HG02885 (cell line): ENCODE measurements around the gene SUCO.
A peak's percentile ranks its signal among the peaks of the same experiment; 100 is the strongest.
"Not testable (repeated sequence)": the region's sequence is repeated elsewhere in the genome, so short reads cannot be mapped to it uniquely, and the experiment has no call there.

Experiments
- ATAC-seq: cut with Tn5 transposase; IDR thresholded peaks from one replicate; pipeline ENCODE4 v1.9.1; 2021; ENCODE audit warnings: mild to moderate bottlenecking; ENCODE audit not compliant: unreplicated experiment, poor library complexity

SUCO gene

DNA sequence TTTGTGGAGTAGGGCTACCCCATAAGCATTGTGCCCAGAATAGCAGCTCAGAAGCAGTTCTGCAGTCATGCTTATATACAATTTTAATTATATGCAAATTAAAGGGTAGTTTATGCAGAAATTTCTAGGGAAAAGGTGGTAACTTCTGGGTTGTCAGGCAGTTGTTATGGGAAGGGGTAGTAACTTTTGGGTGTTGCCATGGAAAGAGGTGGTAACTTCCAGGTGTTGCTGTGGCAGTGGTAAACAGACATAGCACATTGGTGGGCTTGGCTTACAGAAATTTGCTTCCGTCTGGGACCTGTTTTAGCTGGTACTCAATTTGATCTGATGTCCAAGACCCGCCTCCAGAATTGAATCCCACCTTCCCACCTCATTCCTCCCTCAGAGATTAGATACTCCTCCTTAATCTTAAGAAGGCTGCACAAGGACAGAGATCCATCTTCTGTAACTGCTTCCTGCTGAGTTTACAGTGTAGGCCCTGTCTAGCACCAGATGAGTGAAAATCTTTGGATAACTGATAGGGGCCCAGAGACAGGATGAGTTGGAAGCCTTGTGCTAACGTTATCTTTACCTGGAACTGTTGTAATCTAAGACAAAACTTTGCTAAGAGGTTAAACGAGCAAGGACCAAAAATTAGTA, 26.7 kb downstream of the SUCO start:
- no peak for ATAC-seq

DNA sequence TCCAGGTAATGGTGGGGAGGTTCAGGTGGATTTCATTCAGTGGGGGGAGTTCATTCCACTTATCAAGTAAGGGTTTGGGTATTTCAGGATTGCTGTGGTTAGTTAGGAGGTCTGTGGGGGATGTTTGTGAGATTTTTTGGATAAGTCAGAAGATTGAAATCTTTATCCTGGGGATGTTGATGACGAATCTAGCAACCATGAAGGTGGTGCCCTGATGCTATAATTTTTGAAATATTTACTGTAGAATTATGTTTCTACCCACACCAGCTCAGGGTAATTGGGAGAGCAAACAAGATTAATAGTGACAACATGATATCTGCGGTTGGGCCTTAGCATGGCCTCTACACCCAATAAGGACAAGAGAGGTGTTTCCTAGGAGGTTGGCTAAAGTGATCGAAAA, 28.3 kb downstream of the SUCO start:
- ATAC-seq: no peak

DNA sequence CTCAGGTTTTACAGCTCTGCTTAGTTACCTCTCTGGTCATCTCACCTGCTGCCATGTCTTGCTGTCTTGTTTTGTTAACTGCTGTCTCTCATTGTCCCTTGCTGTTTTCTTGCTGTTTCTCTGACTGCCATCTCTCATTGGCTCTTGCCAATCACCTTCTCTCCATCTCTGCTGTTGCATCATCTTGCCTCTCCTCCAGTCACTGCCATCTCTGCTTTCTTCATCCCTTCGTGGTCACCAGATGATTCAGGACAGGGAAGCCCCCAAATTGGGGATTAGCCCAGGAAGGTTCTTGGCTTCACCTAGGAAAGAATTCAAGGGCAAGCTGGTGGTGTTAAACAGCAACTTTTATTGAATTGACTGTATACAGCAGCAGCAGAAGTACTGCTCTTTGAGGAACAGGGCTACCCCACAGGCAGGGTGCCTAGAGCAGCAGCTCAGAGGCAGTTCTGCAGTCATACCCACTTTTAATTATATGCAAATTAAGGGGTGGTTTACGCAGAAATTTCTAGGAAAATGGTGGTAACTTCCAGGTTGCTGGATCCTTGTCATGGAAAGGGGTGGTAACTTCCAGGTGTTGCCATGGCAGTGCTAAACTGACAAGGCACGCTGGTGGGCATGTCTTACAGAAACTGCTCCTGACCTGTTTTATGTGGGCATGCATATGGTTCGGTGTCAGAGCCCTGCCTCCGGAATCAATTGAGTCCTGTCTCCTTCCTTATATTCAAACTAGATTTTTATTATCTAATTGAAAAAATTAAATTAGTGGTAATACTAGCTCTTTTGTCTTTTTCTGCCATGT, 33.4 kb downstream of the SUCO start:
- ATAC-seq: no peak

DNA sequence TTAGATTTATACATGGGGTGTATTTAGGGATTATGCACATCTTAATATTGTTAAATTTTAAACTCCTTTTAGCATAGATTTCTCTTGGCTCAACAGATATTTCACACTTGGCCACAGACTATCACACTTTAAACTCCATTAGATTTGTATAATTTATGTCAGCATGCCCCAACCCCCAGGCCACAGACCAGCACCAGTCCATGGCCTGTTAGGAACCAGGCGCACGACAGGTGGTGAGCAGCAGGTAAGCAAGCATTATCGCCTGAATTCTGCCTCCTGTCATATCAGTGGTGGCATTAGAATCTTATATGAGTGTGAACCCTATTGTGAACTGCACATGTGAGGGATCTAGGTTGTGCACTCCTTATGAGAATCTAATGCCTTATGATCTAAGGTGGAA, 34.8 kb downstream of the SUCO start:
- ATAC-seq: no peak

DNA sequence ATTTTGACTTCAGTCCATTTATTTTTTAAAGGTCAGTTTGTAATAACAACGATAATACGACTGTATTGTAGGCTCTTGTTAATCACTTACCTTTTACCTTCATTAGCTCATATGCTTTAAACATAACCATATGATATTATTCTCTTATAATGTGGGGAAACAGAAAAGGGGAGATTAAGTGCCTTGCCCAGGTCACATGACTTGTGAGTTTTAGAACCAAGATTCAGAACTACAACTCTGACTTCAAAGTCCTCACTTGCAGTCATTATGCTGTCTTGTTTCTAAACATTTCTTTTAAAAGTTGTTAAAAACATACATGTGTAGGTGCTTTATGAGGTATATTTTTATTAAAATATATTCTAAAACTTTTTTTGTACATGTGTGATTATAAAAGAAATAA, 41.1 kb downstream of the SUCO start:
- no peak for ATAC-seq

DNA sequence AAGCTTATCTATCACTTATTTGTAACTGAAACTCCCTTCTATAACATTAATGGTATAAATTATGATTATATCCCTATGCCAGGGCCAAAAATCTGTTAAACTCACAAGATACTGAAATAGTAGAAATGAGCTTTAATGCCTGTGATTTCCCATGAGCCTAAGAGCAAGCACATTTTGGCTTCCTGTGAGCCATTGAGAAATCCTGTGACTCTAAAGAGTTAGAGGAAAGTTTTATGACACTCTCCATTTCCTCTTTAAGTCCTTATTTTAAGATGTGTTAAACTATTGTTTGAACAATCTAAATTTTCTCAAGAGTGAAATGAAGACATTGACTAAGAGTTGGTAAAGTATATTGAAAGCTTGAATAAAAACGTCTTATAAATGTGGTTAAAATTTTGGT, 45.6 kb downstream of the SUCO start:
- no peak for ATAC-seq

DNA sequence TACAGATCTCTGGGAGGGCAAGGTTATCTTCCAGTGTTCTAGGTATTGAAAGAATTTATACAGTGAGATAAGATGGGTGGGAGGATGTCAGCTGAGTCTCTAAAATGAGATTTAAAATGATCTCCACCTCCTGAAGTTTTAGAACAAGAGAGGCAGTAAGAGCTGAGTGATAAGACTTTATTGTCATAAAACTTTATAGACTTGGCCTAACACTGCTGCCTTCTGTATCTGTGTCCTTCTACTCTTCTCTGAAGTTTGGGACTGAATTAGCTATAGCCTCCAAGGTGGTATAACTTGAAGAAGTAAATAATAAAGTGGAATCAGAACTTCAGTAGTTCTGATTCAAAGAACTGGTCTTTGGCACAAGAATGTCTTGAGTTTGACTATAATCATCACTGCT, 48.3 kb downstream of the SUCO start:
- no peak for ATAC-seq

DNA sequence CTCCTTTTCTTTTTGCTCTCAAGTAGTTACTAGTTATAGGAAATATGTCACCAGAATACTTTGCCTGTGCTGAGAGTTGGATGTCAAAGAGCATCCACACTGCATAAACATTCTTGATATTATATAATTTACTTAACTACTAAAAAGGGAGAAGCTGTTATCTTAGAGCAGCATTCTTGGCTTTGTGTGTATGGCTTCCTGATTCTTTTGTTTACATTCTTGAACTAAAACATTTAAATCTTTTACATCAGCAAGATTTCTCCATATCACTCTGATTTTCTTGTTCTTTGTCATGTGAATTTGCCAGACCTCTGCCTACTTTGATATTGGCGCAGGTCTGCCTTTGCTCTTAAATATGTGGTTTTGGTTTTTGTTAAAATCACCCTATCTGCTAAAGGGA, 48.8 kb downstream of the SUCO start:
- ATAC-seq: no peak

DNA sequence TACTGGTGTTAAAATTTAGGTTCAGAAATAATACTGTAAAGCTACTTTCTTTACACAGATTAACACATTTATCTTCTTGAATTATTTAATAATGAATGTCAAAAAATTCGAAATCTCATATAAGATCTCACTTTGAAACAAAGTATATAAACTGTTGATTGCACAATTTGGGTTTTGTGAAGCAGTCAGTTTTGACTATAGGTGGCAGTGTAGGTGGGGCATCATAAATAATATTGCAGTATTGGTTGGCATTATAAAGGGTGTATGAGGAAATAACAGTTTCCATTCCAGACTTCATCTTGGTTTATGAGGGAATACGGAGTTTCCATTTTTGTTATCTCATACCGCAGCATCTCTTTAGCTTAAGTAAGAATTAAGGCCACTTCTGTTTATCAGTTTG, 49.9 kb downstream of the SUCO start:
- no peak for ATAC-seq

DNA sequence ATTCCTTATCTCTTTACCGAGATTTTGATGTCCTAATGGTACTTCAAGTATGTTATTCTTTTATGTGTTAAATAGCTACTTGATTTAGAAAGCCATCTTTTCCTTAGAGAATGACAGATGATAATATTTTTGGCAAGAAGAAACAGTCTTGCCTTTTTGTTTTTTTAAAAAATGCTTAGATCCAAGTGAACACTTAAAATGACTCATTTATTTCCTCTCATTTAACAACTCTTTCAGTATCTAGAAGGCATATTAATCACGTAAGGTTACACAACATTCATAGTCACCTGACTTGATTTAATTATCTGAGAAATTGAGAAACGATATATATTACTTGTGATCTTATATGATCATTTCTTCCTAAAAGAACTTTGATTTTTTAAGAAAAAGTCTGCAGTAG, 52.4 kb downstream of the SUCO start:
- ATAC-seq: no peak

DNA sequence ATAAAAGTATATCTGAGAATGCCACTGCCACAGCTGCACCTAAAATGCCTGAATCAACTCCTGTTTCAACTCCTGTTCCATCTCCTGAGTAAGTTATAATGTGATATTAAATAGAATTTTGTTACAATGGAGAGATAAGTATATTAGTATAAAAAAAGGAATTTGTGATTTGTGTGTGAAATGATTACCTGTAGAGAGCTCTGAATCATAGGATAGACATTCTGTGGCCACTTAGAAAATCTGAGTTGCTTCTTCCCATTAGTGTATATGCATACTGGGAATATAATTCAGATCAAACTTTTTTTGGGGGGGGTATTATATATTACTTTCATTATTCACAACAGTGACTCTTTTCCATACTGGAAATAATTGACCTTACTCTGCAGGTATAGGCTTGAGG, 52.9 kb downstream of the SUCO start:
- ATAC-seq: no peak

DNA sequence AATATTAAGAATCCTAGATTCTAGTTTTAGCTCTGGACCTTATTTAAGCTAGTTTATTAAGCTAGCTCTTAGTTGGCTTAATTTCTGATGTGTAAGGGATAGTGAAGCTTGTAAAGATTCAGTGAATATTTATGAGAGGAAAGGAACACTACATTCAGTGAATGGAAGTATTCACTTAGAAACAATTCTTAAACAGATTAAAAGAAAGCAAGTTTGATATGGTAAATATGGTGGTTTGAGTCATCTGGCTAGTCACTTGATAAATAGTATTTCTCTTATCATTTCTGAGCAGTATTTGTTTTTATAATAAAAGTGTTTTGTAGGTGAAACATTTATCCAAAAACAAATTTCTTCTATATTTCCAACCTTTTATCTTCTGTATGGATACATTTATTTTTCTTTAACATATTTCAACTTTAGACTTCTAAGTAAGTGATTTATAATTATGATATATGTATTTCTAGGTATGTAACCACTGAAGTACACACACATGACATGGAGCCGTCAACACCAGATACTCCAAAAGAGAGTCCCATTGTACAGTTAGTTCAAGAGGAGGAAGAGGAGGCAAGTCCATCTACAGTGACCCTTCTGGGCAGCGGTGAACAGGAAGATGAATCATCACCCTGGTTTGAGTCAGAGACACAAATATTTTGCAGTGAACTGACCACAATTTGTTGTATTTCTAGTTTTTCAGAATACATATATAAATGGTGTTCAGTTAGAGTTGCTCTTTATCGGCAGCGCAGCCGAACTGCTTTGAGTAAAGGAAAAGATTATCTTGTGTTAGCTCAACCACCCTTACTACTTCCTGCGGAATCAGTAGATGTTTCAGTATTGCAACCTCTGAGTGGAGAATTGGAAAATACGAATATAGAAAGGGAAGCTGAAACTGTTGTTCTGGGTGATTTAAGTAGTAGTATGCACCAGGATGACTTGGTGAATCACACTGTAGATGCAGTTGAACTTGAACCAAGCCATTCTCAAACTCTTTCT, 55.6 kb downstream of the SUCO start:
- ATAC-seq: peak; percentile 73

DNA sequence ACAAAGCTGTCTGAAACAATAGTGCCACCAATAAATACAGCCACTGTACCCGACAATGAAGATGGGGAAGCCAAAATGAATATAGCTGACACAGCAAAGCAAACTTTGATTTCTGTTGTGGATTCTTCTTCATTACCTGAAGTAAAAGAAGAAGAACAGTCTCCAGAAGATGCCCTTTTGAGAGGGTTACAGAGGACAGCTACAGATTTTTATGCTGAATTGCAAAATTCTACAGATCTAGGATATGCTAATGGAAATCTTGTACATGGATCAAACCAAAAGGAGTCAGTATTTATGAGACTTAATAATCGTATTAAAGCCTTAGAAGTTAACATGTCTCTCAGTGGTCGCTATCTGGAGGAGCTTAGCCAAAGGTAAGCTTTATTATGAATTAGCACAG, 56.6 kb downstream of the SUCO start:
- ATAC-seq: no peak

DNA sequence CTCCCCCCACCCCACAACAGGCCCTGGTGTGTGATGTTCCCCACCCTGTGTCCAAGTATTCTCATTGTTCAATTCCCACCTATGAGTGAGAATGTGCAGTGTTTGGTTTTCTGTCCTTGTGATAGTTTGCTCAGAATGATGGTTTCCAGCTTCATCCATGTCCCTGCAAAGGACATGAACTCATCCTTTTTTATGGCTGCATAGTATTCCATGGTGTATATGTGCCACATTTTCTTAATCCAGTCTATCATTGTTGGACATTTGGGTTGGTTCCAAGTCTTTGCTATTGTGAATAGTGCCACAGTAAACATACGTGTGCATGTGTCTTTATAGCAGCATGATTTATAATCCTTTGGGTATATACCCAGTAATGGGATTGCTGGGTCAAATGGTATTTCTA, 58.5 kb downstream of the SUCO start:
- not testable (repeated sequence) for ATAC-seq

DNA sequence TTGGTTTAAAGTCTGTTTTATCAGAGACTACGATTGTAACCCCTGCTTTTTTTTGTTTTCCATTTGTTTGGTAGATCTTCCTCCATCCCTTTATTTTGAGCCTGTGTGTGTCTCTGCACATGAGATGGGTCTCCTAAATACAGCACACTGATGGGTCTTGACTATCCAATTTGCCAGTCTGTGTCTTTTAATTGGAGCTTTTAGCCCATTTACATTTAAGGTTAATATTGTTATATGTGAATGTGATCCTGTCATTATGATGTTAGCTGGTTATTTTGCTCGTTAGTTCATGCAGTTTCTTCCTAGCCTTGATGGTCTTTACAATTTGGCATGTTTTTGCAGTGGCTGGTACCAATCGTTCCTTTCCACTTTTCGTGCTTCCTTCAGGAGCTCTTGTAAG, 62.1 kb downstream of the SUCO start:
- ATAC-seq: not testable (repeated sequence)

DNA sequence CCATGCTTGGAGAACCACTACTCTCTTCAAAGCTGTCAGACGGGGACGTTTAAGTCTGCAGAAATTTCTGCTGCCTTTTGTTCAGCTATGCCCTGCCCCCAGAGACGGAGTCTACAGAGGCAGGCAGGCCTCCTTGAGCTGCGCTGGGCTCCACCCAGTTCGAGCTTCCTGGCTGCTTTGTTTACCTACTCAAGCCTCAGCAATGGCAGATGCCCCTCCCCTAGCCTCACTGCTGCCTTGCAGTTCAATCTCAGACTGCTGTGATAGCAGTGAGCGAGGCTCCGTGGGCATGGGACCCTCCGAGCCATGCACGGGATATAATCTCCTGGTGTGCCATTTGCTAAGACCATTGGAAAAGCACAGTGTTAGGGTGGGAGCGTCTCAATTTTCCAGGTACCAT, 63.8 kb downstream of the SUCO start:
- not testable (repeated sequence) for ATAC-seq

DNA sequence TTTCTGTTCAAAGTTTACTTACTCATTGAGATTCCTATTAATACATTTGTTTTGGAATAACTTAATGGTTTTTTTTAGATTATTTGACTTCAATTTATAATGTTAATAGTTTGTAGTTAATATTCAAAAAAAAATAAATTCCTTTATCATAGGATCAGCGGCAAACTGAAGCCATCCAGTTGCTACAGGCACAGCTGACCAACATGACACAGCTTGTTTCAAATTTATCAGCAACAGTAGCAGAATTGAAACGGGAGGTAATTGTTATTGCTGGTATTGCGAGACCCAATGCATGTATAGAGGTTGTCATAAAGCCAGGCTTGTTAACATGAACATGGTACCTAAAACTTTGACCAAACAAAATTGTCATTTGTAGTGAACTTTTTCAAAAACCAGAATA, 67.0 kb downstream of the SUCO start:
- no peak for ATAC-seq

DNA sequence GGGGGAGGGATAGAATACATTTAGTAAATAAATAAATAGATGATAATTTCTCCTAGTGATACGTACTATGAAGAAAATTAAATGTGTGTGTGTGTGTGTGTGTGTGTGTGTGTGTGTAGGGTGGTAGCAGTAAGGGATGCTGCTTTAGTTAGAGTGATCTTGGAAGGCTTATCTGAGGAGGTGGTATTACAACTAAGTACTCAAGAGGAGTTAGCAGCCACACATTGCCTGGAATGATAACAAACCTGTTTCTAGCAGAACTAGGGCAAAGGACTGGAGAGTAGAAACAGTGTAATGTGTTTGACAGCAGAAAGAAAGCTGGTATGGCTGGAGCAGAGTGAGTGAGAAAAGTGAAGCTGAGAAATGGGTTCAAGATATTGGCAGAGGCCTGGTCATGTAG, 67.7 kb downstream of the SUCO start:
- ATAC-seq: no peak

DNA sequence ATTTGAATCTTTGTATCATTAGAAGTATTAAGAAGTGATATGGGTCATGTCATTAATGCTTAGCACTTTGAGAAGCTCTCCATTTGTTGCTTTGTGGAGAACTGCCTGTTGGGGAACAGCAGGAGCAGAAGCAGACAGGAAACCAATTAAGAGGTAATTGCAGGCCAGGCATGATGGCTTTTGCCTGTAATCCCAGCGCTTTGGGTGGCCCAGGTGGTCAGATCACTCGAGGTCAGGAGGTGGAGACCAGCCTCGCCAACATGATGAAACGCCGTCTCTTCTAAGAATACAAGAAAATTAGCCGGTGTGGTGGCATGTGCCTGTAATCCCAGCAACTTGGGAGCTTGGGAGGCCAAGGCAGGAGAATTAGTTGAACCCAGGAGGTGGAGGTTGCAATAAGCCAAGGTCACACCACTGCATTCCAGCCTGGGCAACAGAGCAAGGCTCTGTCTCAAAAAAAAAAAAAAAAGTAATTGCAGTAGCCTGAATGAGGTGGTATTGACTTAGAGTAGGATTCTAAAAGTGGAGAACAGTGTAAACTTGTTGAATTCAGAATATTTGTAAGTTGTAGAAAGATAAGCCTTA, 68.2 kb downstream of the SUCO start:
- no peak for ATAC-seq

DNA sequence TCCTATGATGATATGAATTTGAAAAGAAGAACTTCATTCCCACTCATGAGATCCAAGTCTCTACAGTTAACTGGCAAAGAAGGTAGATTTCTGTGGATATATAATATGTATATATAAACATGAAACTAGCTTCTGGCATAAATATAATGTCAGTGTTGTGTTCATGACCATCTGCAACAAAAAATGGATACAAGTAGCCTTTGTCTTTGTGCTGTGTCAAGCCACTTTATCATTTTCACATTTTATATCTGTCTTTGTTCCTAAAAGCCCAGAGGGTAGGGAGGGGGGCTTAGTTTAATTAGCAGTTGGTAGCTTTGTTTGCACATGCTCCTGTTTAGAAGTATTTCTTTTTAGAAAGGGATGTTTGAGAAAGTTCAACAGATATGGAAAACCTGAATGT, 69.8 kb downstream of the SUCO start:
- no peak for ATAC-seq

DNA sequence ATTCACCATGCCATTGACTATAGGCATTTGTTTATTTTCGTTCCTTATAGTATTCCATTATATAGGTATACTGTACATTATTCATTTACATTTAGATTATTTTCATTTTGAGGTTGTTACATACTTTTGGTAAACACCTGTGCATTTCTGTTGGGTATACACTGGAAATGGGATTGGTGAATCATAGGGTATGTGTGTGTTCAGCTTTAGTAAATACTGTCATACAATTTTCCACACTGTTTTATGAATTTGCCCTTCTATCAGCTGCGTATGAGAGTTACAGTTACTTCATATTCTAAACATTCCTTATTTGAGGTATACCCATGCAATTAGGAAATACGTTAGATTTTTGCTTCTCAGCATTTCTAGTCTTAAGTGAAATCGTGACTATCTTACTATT, 70.9 kb downstream of the SUCO start:
- no peak for ATAC-seq
